Omental fat pad (tissue), 4 donors: ENCODE data around the gene TEAD1. TPM values are rescaled to one million over a fixed set of nuclear protein-coding genes. Genes with fewer than 3 reads are reported as not detected.

Source experiments
- ATAC-seq: fragments of 150-250 bp; one replicate; pipeline ENCODE4 v1.9.1; 2016; ENCODE audit warnings: mild to moderate bottlenecking, moderate library complexity; ENCODE audit not compliant: low FRiP score
- DNase-seq: peaks from one replicate; pipeline ENCODE4 v3.0.0-alpha.2; 2019; ENCODE audit warnings: low spot score
- CTCF ChIP-seq, 3 donors: fragments of 450-650 bp; IDR thresholded peaks; one replicate each; pipeline ENCODE4 v1.5.1; 2016 to 2017; ENCODE audit warnings: antibody characterized with exemption in 3 of 3, mild to moderate bottlenecking in 3 of 3, moderate library complexity in 2 of 3
- total RNA-seq, 4 donors: library from RNA; depleted of rRNA; stranded (reverse); fragments of >200 nt; gene quantifications; one replicate each; pipeline ENCODE4 v1.1.0, GENCODE V29; 2016

TEAD1 gene
- total RNA-seq, 4 donors from 2014 or later, result 81.7 to 123 (median 103) TPM

GRCh38 chr11:12842933-12843636 lies 168.9 kb downstream of the TEAD1 start:
- DNase-seq (no peak), ATAC-seq (no peak)
- TF ChIP-seq CTCF (IDR thresholded peaks at IDR 0.05), result no peak

GRCh38 chr11:12845163-12845562 lies 170.9 kb downstream of the TEAD1 start:
- ATAC-seq, result no peak
- no peak for TF ChIP-seq CTCF (IDR thresholded peaks at IDR 0.05)
- DNase-seq, result no peak

GRCh38 chr11:12845739-12846358 lies 171.6 kb downstream of the TEAD1 start:
- no peak for DNase-seq
- no peak for ATAC-seq
- no peak for TF ChIP-seq CTCF (IDR thresholded peaks at IDR 0.05)

- TF ChIP-seq CTCF (IDR thresholded peaks at IDR 0.05), result no peak
- DNase-seq (no peak), ATAC-seq (no peak)
Measured at GRCh38 chr11:12846786-12847615, 172.8 kb downstream of the TEAD1 start.

GRCh38 chr11:12848413-12848812 lies 174.2 kb downstream of the TEAD1 start:
- no peak for TF ChIP-seq CTCF (IDR thresholded peaks at IDR 0.05)
- no peak for DNase-seq
- ATAC-seq, result no peak

- no peak for ATAC-seq
- no peak for DNase-seq
- TF ChIP-seq CTCF (IDR thresholded peaks at IDR 0.05), result no peak
Measured at GRCh38 chr11:12853325-12853651, 179.1 kb downstream of the TEAD1 start.
